GM12874 (cell line): ENCODE results near the gene KDM2A.

ENCODE experiments used
- TF ChIP-seq, protein P1 (sequence below): IDR thresholded peaks from 2 replicates; pipeline ENCODE4 v1.5.1; 2011; ENCODE audit warnings: low read depth, mild to moderate bottlenecking, control low read depth, low read length, moderate library complexity; ENCODE audit not compliant: insufficient read depth

KDM2A gene

GRCh38 chr11:67268081-67268961, 149.3 kb downstream of the KDM2A start:
- TF ChIP-seq, protein P1, sequence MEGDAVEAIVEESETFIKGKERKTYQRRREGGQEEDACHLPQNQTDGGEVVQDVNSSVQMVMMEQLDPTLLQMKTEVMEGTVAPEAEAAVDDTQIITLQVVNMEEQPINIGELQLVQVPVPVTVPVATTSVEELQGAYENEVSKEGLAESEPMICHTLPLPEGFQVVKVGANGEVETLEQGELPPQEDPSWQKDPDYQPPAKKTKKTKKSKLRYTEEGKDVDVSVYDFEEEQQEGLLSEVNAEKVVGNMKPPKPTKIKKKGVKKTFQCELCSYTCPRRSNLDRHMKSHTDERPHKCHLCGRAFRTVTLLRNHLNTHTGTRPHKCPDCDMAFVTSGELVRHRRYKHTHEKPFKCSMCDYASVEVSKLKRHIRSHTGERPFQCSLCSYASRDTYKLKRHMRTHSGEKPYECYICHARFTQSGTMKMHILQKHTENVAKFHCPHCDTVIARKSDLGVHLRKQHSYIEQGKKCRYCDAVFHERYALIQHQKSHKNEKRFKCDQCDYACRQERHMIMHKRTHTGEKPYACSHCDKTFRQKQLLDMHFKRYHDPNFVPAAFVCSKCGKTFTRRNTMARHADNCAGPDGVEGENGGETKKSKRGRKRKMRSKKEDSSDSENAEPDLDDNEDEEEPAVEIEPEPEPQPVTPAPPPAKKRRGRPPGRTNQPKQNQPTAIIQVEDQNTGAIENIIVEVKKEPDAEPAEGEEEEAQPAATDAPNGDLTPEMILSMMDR: no peak

DNA sequence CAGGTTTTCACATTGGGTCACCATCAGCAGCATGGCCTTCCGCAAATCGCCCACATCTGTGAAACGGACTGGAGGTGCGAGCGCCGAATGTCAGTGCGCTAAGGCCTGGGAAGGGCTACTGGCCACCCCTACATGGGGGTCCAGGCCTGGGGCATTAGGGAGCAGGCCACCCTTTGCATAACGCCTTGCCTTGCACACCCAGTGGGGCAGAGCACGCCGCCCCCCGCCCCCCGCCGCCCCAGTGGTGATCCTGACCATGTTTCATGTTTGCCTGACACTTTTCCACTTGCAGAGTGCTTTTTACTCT, 149.9 kb downstream of the KDM2A start:
- TF ChIP-seq, protein P1: no peak

GRCh38 chr11:67269401-67270255, 150.6 kb downstream of the KDM2A start:
- TF ChIP-seq, protein P1: no peak

GRCh38 chr11:67270256-67271204, 151.5 kb downstream of the KDM2A start:
- TF ChIP-seq, protein P1: no peak

GRCh38 chr11:67271205-67271540, 152.1 kb downstream of the KDM2A start:
- TF ChIP-seq, protein P1: no peak

- TF ChIP-seq, protein P1: no peak
These were observed 152.7 kb downstream of the KDM2A start for GRCh38 chr11:67271541-67272284.
